Measurements from ENCODE around the gene EBF3. TPM values are rescaled to one million over a fixed set of nuclear protein-coding genes. Genes with fewer than 3 reads are reported as not detected.

EBF3 gene
- total RNA-seq, 3 donors from 2014 or later = 0.23 to 2.8 (median 0.89) TPM

DNA sequence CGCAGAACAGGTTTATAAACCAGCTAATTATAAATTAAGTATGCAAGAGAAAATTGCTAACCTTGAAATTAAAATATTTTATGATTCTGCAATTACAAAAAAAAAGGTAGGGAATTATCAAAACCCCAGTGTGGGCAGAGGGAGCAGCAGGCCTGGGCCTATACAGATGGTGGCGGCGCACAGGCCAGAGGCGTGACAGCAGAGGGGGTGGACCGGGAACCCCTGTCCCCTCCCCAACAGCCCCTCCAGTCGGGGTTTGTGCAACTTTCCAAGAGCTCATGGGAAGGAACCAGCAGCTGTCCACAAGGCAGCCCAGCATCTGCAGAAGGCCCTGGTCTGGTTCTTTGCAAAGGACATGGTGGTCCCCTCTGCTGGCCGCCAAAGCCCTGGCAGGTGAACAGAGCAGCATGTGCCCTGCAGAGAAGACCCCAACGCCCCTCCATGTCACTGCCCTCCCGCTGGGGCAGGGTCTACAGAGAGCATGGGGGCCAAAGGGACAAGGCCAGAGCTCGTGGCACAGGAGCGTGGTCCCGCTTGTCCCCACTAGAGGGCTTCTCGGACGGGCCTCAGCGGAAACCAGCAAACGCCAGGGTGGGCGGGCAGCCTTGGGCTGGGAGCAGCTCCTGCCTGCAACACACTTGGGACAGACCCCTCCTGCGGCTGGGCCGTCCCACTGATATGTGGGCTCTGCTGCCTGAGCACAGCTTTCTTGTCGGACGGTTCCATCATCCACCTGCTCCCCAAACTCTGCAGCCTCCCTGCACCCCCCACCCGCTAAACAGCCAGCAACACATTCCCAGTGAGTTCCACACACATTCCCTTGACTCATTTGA lies 75.1 kb downstream of the EBF3 start:
- DNase-seq (peak in 2 of 3 donors; percentile 43 to 46), ATAC-seq (peak; percentile 40)
- Histone ChIP-seq H3K4me3 (no peak overlapping the region), H3K4me1 (ENCODE audit: low read depth) (no peaks in the 10 kb centered on the region), H3K36me3 (ENCODE audit: low read depth) (no peaks in the 10 kb centered on the region), H3K9me3 (no peaks in the 10 kb centered on the region)
- TF ChIP-seq CTCF (IDR thresholded peaks at IDR 0.05) = peak; percentile 17
- intact Hi-C loops (cut with DNase I, micrococcal nuclease) = no loop called here

DNA sequence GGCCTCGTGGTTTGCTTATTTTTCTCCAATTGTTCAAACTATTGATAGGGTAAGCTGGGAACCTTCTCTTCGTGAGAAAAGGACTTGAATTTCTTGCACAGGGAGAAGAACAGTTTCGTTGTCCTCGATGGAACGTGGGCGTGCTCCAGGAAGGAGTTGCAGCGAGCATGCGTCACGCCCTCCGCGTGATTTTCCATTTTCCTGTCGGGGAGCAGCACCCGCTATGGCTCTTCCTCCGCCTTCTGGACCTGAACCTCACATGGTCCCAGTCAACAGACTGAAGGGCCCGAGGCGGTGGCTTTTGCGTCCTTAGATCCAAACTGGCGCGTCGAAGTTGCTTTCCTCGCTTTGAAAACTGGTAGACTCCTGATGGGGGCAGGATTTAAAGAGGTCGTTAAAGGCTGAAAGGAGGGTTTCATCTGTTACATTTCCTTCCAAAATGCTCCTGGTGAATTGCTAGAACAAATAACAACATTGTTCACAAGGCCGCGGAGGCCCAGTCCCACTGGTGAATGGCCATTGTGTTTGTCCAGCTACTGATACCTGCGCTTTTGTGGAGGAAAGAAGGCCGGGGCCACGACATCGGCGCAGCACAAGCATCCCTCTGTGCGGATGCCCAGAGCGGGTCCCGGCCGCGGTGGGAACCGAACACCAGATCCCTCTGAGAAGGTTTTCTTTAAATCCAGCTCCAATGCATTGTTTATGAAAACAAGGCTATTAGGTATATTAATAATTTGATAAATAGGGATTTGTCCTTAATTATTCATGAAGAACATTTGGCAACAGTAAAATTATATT lies 75.9 kb downstream of the EBF3 start:
- H3K4me1 ChIP-seq (ENCODE audit: low read depth) = no peaks in the 10 kb centered on the region
- H3K9me3 ChIP-seq = no peaks in the 10 kb centered on the region
- ATAC-seq = no peak
- no peak overlapping the region for H3K4me3 ChIP-seq
- TF ChIP-seq CTCF (IDR thresholded peaks at IDR 0.05) = no peak
- intact Hi-C loops (cut with DNase I, micrococcal nuclease) = no loop called here
- H3K36me3 ChIP-seq (ENCODE audit: low read depth) = no peaks in the 10 kb centered on the region
- no peak for DNase-seq

DNA sequence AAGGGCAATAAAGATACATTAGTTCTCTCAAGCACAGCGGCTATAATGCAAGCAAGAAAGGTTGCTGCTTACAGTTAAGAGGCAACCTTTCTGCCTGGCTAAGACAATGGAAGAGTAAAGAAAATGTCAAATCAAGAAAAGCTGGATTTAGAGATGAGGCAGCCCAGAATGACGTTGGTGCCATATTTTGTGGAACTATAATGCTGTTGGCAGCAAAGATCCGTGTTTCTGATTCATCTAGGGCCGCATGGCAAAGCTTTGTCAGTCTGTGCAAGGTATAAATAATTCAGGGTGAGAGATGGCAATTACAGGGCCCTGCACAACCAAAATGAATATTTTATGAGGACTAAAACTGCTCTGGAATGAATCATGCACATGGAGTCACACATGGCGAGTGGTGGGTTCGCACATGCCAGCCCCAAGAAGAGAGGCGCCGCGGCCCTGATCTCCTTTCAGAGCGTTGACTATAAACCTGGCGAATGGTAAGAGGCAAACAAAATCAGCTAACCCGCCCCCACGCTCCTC lies 76.6 kb downstream of the EBF3 start:
- no peak for ATAC-seq
- H3K36me3 ChIP-seq (ENCODE audit: low read depth) = no peaks in the 10 kb centered on the region
- DNase-seq = no peak
- H3K9me3 ChIP-seq = no peaks in the 10 kb centered on the region
- H3K4me1 ChIP-seq (ENCODE audit: low read depth) = no peaks in the 10 kb centered on the region
- no peak for TF ChIP-seq CTCF (IDR thresholded peaks at IDR 0.05)
- intact Hi-C loops (cut with DNase I, micrococcal nuclease) = no loop called here
- H3K4me3 ChIP-seq = no peak overlapping the region

DNA sequence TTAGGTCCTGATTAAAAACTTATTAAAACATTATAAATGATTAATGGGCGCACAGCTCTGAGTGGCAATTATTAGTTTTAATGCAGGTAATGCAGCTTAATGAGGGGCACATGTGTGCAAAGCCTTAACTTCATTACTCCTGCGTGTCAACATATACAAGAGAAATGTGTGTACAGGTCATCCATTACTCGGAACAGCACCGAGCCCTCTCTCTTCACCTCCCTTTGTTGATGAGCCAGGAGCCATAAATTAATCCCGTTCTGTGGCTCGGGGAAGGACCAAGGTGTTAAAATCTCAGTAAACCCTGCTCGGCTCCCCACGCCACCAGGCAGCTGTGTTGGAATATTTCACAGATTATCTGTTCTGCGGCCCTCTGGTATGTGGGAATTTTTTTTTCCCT lies 77.8 kb downstream of the EBF3 start:
- ATAC-seq (no peak), DNase-seq (no peak)
- intact Hi-C loops (cut with DNase I, micrococcal nuclease) = no loop called here
- Histone ChIP-seq H3K4me3 (no peak overlapping the region), H3K36me3 (ENCODE audit: low read depth) (no peaks in the 10 kb centered on the region), H3K4me1 (ENCODE audit: low read depth) (no peaks in the 10 kb centered on the region), H3K9me3 (no peaks in the 10 kb centered on the region)
- no peak for TF ChIP-seq CTCF (IDR thresholded peaks at IDR 0.05)

DNA sequence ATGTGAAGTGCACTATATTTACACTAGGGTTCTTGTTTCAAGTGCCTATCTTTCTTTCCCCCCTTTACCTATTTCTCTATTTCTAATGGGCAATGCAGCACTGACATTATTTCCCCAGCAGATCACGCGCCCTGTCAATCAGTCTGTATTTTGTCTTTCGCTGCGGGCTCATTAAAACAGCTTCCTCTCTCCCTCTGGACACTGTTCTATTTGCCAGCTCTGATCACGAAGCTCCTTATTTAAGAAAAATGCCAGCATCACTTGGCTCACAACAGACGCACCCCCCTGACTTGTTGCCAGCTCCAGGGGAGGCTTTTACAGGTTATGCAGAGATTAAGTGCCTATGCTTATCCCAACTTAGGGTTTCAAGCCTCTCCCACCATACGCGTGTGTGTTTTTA lies 78.5 kb downstream of the EBF3 start:
- Histone ChIP-seq H3K36me3 (ENCODE audit: low read depth) (no peaks in the 10 kb centered on the region), H3K4me3 (no peak overlapping the region), H3K9me3 (no peaks in the 10 kb centered on the region), H3K4me1 (ENCODE audit: low read depth) (no peaks in the 10 kb centered on the region)
- no peak for TF ChIP-seq CTCF (IDR thresholded peaks at IDR 0.05)
- DNase-seq (no peak), ATAC-seq (no peak)
- intact Hi-C loops (cut with DNase I, micrococcal nuclease) = no loop called here

Data from mucosa of descending colon (tissue), 3 donors.